IMR-90 (cell line): ENCODE results near the gene DIAPH1. TPM values are rescaled to one million over a fixed set of nuclear protein-coding genes. Genes with fewer than 3 reads are reported as not detected.

Source experiments
- ATAC-seq: fragments of 200-7000 bp; cut with Tn5 transposase; 2 replicates; pipeline ENCODE4 v1.9.1; 2020; ENCODE audit warnings: low read depth, mild to moderate bottlenecking, moderate library complexity
- BruUV-seq: library from RNA; stranded (reverse); fragments of 400-500 nt; replicated peaks from 2 replicates; lab custom pipeline; 2021; lab: Mats Ljungman, UMichigan
- CTCF ChIA-PET: fragments of 300-600 bp; formaldehyde crosslinking; extraction: SDS; loops from one replicate; lab custom pipeline; 2021; ENCODE audit warnings: antibody characterized with exemption; lab: Yijun Ruan, JAX
- POLR2A ChIA-PET: fragments of 300-600 bp; sonication (Branson Sonifier 250); formaldehyde crosslinking; loops from one replicate; lab custom pipeline; 2022; ENCODE audit warnings: antibody characterized with exemption; ENCODE audit not compliant: unreplicated experiment; lab: Charles Lee
- DNase-seq: peaks from one replicate; pipeline ENCODE4 v3.0.0; 2013
- H2AFZ ChIP-seq: replicated peaks from 2 replicates; pipeline ENCODE3; 2013; ENCODE audit warnings: low read length, mild to moderate bottlenecking; ENCODE audit not compliant: poor library complexity
- H2AK5ac ChIP-seq: 2 replicates; pipeline ENCODE4 v1.6.1; 2013; ENCODE audit warnings: low read depth, low read length, inconsistent platforms
- H2AK9ac ChIP-seq: replicated peaks from 2 replicates; pipeline ENCODE3; 2013; ENCODE audit warnings: mild to moderate bottlenecking, low read depth, low read length, moderate library complexity; ENCODE audit not compliant: poor library complexity
- H2BK120ac ChIP-seq: 2 replicates; pipeline ENCODE4 v1.6.1; 2013; ENCODE audit warnings: low read depth, low read length, inconsistent platforms
- H2BK15ac ChIP-seq: 3 replicates; pipeline ENCODE4 v1.6.1; 2013; ENCODE audit warnings: low read depth, low read length, inconsistent platforms
- H2BK20ac ChIP-seq: 2 replicates; pipeline ENCODE4 v1.6.1; 2013; ENCODE audit warnings: low read depth, mild to moderate bottlenecking, inconsistent platforms, low read length, moderate library complexity
- H2BK5ac ChIP-seq: 2 replicates; pipeline ENCODE4 v1.6.1; 2013; ENCODE audit warnings: mild to moderate bottlenecking, low read depth, low read length, inconsistent platforms; ENCODE audit not compliant: poor library complexity, severe bottlenecking
- H3K14ac ChIP-seq: replicated peaks from 2 replicates; pipeline ENCODE4 v1.6.1; 2013; ENCODE audit warnings: low read depth, low read length, inconsistent platforms
- H3K18ac ChIP-seq: 2 replicates; pipeline ENCODE4 v1.6.1; 2013; ENCODE audit warnings: low read depth, low read length, control low read depth
- H3K23ac ChIP-seq: 2 replicates; pipeline ENCODE4 v1.6.1; 2013; ENCODE audit warnings: low read depth, low read length, inconsistent platforms
- H3K27ac ChIP-seq: 2 replicates; pipeline ENCODE4 v1.5.1; 2013; ENCODE audit warnings: mild to moderate bottlenecking, control low read depth, low read length; ENCODE audit not compliant: insufficient read depth
- H3K27me3 ChIP-seq: 2 replicates; pipeline ENCODE4 v1.6.1; 2013; ENCODE audit warnings: low read length; ENCODE audit not compliant: control insufficient read depth, insufficient read depth
- H3K36me3 ChIP-seq: 2 replicates; pipeline ENCODE4 v1.6.1; 2013; ENCODE audit warnings: low read length, mixed read lengths; ENCODE audit not compliant: control insufficient read depth, insufficient read depth
- H3K4ac ChIP-seq: 2 replicates; pipeline ENCODE4 v1.6.1; 2013; ENCODE audit warnings: low read depth, low read length, inconsistent platforms
- H3K4me1 ChIP-seq: 2 replicates; pipeline ENCODE4 v1.6.1; 2013; ENCODE audit warnings: low read length, mixed read lengths; ENCODE audit not compliant: control insufficient read depth, insufficient read depth
- H3K4me2 ChIP-seq: 2 replicates; pipeline ENCODE4 v1.6.1; 2013; ENCODE audit warnings: low read depth, mild to moderate bottlenecking, control low read depth, low read length, moderate library complexity
- H3K4me3 ChIP-seq: 2 replicates; pipeline ENCODE4 v1.5.1; 2013; ENCODE audit warnings: low read depth, mild to moderate bottlenecking, control low read depth, low read length, moderate library complexity; ENCODE audit not compliant: insufficient read depth
- H3K56ac ChIP-seq: 2 replicates; pipeline ENCODE4 v1.6.1; 2013; ENCODE audit warnings: low read length, inconsistent platforms; ENCODE audit not compliant: insufficient read depth; ENCODE audit errors: extremely low read depth
- H3K79me1 ChIP-seq, 2 experiments: 2 replicates each; pipeline ENCODE4 v1.6.1; 2013; ENCODE audit warnings: low read length in 2 of 2, inconsistent platforms in 1 of 2, low read depth in 1 of 2
- H3K9ac ChIP-seq: 2 replicates; pipeline ENCODE4 v1.6.1; 2013; ENCODE audit warnings: low read depth, low read length, control low read depth
- H3K9me1 ChIP-seq: 2 replicates; pipeline ENCODE4 v1.6.1; 2013; ENCODE audit warnings: low read length, inconsistent platforms; ENCODE audit not compliant: insufficient read depth
- H3K9me3 ChIP-seq: 2 replicates; pipeline ENCODE4 v1.6.1; 2013; ENCODE audit warnings: low read length; ENCODE audit not compliant: control insufficient read depth, insufficient read depth
- H4K20me1 ChIP-seq: 2 replicates; pipeline ENCODE4 v1.6.1; 2013; ENCODE audit warnings: low read length, inconsistent platforms; ENCODE audit not compliant: insufficient read depth
- H4K5ac ChIP-seq: 2 replicates; pipeline ENCODE4 v1.6.1; 2013; ENCODE audit warnings: mild to moderate bottlenecking, low read depth, low read length, control low read depth
- H4K8ac ChIP-seq, 2 experiments: 2 replicates each; pipeline ENCODE4 v1.6.1; 2013; ENCODE audit warnings: low read depth in 2 of 2, low read length in 2 of 2, control low read depth in 1 of 2, inconsistent platforms in 1 of 2
- H4K91ac ChIP-seq: 2 replicates; pipeline ENCODE4 v1.6.1; 2013; ENCODE audit warnings: low read depth, low read length, inconsistent platforms; ENCODE audit not compliant: insufficient read depth
- BHLHE40 ChIP-seq: fragments of 150-350 bp; IDR thresholded peaks from 2 replicates; pipeline ENCODE4 v1.6.1; 2016; ENCODE audit warnings: mild to moderate bottlenecking, low read depth, low read length
- CEBPB ChIP-seq: IDR thresholded peaks from 2 replicates; pipeline ENCODE4 v1.6.1; 2012; ENCODE audit warnings: low read depth, low read length, improper control_type of control experiment
- CHD1 ChIP-seq: IDR thresholded peaks from 2 replicates; pipeline ENCODE4 v1.6.1; 2012; ENCODE audit warnings: low read depth, low read length, improper control_type of control experiment
- CTCF ChIP-seq: conservative IDR thresholded peaks from 2 replicates; pipeline ENCODE4 v1.5.1; 2012; ENCODE audit warnings: mild to moderate bottlenecking, low read depth, low read length, improper control_type of control experiment
- ELK1 ChIP-seq: fragments of 150-350 bp; IDR thresholded peaks from 2 replicates; pipeline ENCODE4 v1.6.1; 2016; ENCODE audit warnings: low read depth, mild to moderate bottlenecking, low read length, moderate library complexity, borderline replicate concordance
- FOS ChIP-seq: fragments of 150-350 bp; IDR thresholded peaks from 2 replicates; pipeline ENCODE4 v1.6.1; 2016; ENCODE audit warnings: low read depth, low read length
- MAFK ChIP-seq: IDR thresholded peaks from 2 replicates; pipeline ENCODE4 v1.6.1; 2012; ENCODE audit warnings: low read depth, low read length, improper control_type of control experiment
- MAZ ChIP-seq: IDR thresholded peaks from 2 replicates; pipeline ENCODE4 v1.6.1; 2012; ENCODE audit warnings: low read depth, mild to moderate bottlenecking, low read length, improper control_type of control experiment, moderate library complexity, borderline replicate concordance
- MXI1 ChIP-seq: IDR thresholded peaks from 2 replicates; pipeline ENCODE4 v1.6.1; 2012; ENCODE audit warnings: low read depth, mild to moderate bottlenecking, low read length, moderate library complexity, borderline replicate concordance
- NFE2L2 ChIP-seq: fragments of 150-350 bp; IDR thresholded peaks from 2 replicates; pipeline ENCODE4 v1.6.1; 2016; ENCODE audit warnings: low read depth, mild to moderate bottlenecking, low read length
- POLR2A ChIP-seq: IDR thresholded peaks from 2 replicates; pipeline ENCODE4 v1.6.1; 2012; ENCODE audit warnings: mild to moderate bottlenecking, low read depth, low read length
- RAD21 ChIP-seq: IDR thresholded peaks from 2 replicates; pipeline ENCODE4 v1.6.1; 2012; ENCODE audit warnings: low read length, improper control_type of control experiment
- RCOR1 ChIP-seq: IDR thresholded peaks from 2 replicates; pipeline ENCODE4 v1.6.1; 2012; ENCODE audit warnings: mild to moderate bottlenecking, low read length, improper control_type of control experiment; ENCODE audit not compliant: insufficient replicate concordance
- RFX5 ChIP-seq: IDR thresholded peaks from 2 replicates; pipeline ENCODE4 v1.8.0; 2012; ENCODE audit warnings: low read depth, mild to moderate bottlenecking, low read length, moderate library complexity
- SMC3 ChIP-seq: fragments of 150-350 bp; IDR thresholded peaks from 2 replicates; pipeline ENCODE4 v1.6.1; 2016; ENCODE audit warnings: low read depth, mild to moderate bottlenecking, antibody characterized with exemption, low read length, moderate library complexity
- USF2 ChIP-seq: fragments of 150-350 bp; IDR thresholded peaks from 2 replicates; pipeline ENCODE4 v1.6.1; 2017; ENCODE audit warnings: mild to moderate bottlenecking, antibody characterized with exemption, low read length, low read depth
- WGBS, 2 experiments: methylation state at CpG; one replicate each; pipeline versions ENCODE4 v1.1.5 to v1.1.7; 2013; ENCODE audit warnings: missing lambda C conversion rate in 2 of 2; ENCODE audit not compliant: insufficient read length in 1 of 2; ENCODE audit errors: extremely low coverage in 2 of 2; 5-methylcytosine and 5-hydroxymethylcytosine counted together
- dilution Hi-C: fragments of 300-500 bp; cut with HindIII; formaldehyde crosslinking; loops from one replicate; pipeline ENCODE4 v1.14.3; 2018; ENCODE audit warnings: low sequenced_read_pairs; ENCODE audit not compliant: unreplicated experiment
- in situ Hi-C: fragments of 300-500 bp; cut with MboI; formaldehyde crosslinking; loops from 3 replicates; pipeline ENCODE4 v1.14.3; 2019; ENCODE audit warnings: low sequenced_read_pairs, inconsistent platforms, mixed read lengths
- intact Hi-C: fragments of 100-400 bp; cut with micrococcal nuclease; formaldehyde crosslinking; loops from 2 replicates; pipeline ENCODE4 v1.10.0; 2022
- polyA plus RNA-seq, 3 experiments: library from polyadenylated mRNA; depleted of rRNA; stranded (reverse); fragments of >200 nt; gene quantifications; 2 replicates each; pipeline ENCODE4 v1.2.3, GENCODE V29; 2012; ENCODE audit warnings: low replicate concordance in 1 of 3
- total RNA-seq: library from RNA; depleted of rRNA; stranded (reverse); fragments of >200 nt; gene quantifications from 2 replicates; pipeline ENCODE4 v1.2.3, GENCODE V29; 2012

DIAPH1 gene
- total and polyA plus RNA-seq, 2 of the 4 experiments (the other 2 are of a cell fraction), result 12.0 to 37.4 TPM

- Histone ChIP-seq H3K4ac (no peak overlapping the region), H3K18ac (no peak overlapping the region), H3K4me2 (no peak overlapping the region), H3K36me3 (no peaks in the 10 kb centered on the region; the same call in none of the 2 replicates), H2BK120ac (no peak overlapping the region), H4K8ac (no peak overlapping the region), H2BK15ac (no peak overlapping the region), H4K20me1 (no peaks in the 10 kb centered on the region), H3K9me1 (peaks cover 6% of the 10 kb centered on the region; the same call in 1 of the 2 replicates), H2AFZ (no peak overlapping the region), H3K4me3 (no peak overlapping the region), H4K5ac (no peak overlapping the region), H4K91ac (no peak overlapping the region), H2BK5ac (no peak overlapping the region), H2BK20ac (no peak overlapping the region), H3K79me1 (peaks cover 0 to 7% of the 10 kb centered on the region in 2 experiments; a peak in 2 of 4 replicates), H3K14ac (no peak overlapping the region), H3K27ac (no peak overlapping the region), H3K9me3 (no peaks in the 10 kb centered on the region), H3K23ac (no peak overlapping the region), H3K56ac (no peak overlapping the region), H3K9ac (no peak overlapping the region), H3K4me1 (peaks cover 17% of the 10 kb centered on the region), H3K27me3 (no peaks in the 10 kb centered on the region), H2AK5ac (no peak overlapping the region), H2AK9ac (no peak overlapping the region)
- TF ChIP-seq MXI1, result no peak
- no peak for TF ChIP-seq CTCF
- TF ChIP-seq ELK1, result no peak
- TF ChIP-seq SMC3, result no peak
- TF ChIP-seq MAZ, result no peak
- TF ChIP-seq CHD1, result no peak
- TF ChIP-seq USF2, result no peak
- TF ChIP-seq MAFK, result no peak
- no peak for TF ChIP-seq POLR2A
- TF ChIP-seq RCOR1, result no peak
- no peak for TF ChIP-seq BHLHE40
- TF ChIP-seq CEBPB, result no peak
- no peak for TF ChIP-seq FOS
- no peak for TF ChIP-seq NFE2L2
- TF ChIP-seq RAD21, result no peak
- TF ChIP-seq RFX5, result no peak
- in situ Hi-C loops, result no loop called here
- POLR2A ChIA-PET, result no interaction called here
- CTCF ChIA-PET, result no interaction called here
- BruUV-seq, result no TSS peak
- dilution Hi-C loops, result no loop called here
- intact Hi-C loops, result no loop called here
- WGBS, 2 experiments, result no CpG with 5 or more reads among the region's 1 CpG
- ATAC-seq, result no peak
- DNase-seq, result no peak
These were observed 86.1 kb downstream of the DIAPH1 start for GRCh38 chr5:141532726-141533125.
